Activated T-cell treated with anti-CD3 and anti-CD28 coated beads for 1 hour (primary cell): ENCODE measurements around the gene MBD3.

Experiments
- DNase-seq: peaks from one replicate; pipeline ENCODE4 v3.0.0-alpha.2; 2020; ENCODE audit warnings: low read depth

MBD3 gene

GRCh38 chr19:1619094-1619439 lies 26.4 kb upstream of the MBD3 start:
- no peak for DNase-seq

- DNase-seq = no peak
These were observed 25.8 kb upstream of the MBD3 start for GRCh38 chr19:1618157-1619093.

GRCh38 chr19:1616875-1617274 lies 24.2 kb upstream of the MBD3 start:
- no peak for DNase-seq

GRCh38 chr19:1616396-1616795 lies 23.7 kb upstream of the MBD3 start:
- DNase-seq = no peak

- DNase-seq = no peak
These were observed 22.6 kb upstream of the MBD3 start for GRCh38 chr19:1615156-1615765.

GRCh38 chr19:1613808-1614570 lies 21.3 kb upstream of the MBD3 start:
- DNase-seq = no peak

GRCh38 chr19:1613146-1613545 lies 20.5 kb upstream of the MBD3 start:
- DNase-seq = no peak

GRCh38 chr19:1612114-1613086 lies 19.7 kb upstream of the MBD3 start:
- DNase-seq = no peak

GRCh38 chr19:1611353-1611752 lies 18.7 kb upstream of the MBD3 start:
- DNase-seq = no peak

GRCh38 chr19:1610579-1610978 lies 17.9 kb upstream of the MBD3 start:
- DNase-seq = no peak

GRCh38 chr19:1609680-1610474 lies 17.2 kb upstream of the MBD3 start:
- DNase-seq = no peak

- DNase-seq = no peak
These were observed 16.4 kb upstream of the MBD3 start for GRCh38 chr19:1609103-1609396.

GRCh38 chr19:1608359-1609102 lies 15.9 kb upstream of the MBD3 start:
- DNase-seq = no peak

- DNase-seq = no peak
These were observed 13.5 kb upstream of the MBD3 start for GRCh38 chr19:1606138-1606651.

- peak; percentile 87 for DNase-seq
These were observed 12.8 kb upstream of the MBD3 start, which contains the start of gene UQCR11 for GRCh38 chr19:1605236-1606137. UQCR11 (minus strand) TSS chr19:1605462; CDS start chr19:1605409, 53 bp downstream.

GRCh38 chr19:1602091-1602707 lies 9.5 kb upstream of the MBD3 start:
- no peak for DNase-seq

- DNase-seq = no peak
These were observed 9.0 kb upstream of the MBD3 start for GRCh38 chr19:1601613-1602064.

- no peak for DNase-seq
These were observed 6.8 kb upstream of the MBD3 start for GRCh38 chr19:1599460-1599846.
